ENCODE results near the gene ETV6. TPM values are rescaled to one million over a fixed set of nuclear protein-coding genes. Genes with fewer than 3 reads are reported as not detected.

Gene ETV6
- total RNA-seq, 4 donors from 2014 or later: 7.6 to 45.5 (median 8.2) TPM

- Histone ChIP-seq H3K4me3 (no peak overlapping the region), H3K27ac (no peak overlapping the region), H3K4me1 (no peaks in the 10 kb centered on the region), H3K9me3 (no peaks in the 10 kb centered on the region), H3K27me3 (no peaks in the 10 kb centered on the region), H3K36me3 (no peaks in the 10 kb centered on the region)
- intact Hi-C loops (cut with DNase I; ENCODE audit: low total_unique reads): no loop called here
- DNase-seq: no peak
- TF ChIP-seq, protein P1, sequence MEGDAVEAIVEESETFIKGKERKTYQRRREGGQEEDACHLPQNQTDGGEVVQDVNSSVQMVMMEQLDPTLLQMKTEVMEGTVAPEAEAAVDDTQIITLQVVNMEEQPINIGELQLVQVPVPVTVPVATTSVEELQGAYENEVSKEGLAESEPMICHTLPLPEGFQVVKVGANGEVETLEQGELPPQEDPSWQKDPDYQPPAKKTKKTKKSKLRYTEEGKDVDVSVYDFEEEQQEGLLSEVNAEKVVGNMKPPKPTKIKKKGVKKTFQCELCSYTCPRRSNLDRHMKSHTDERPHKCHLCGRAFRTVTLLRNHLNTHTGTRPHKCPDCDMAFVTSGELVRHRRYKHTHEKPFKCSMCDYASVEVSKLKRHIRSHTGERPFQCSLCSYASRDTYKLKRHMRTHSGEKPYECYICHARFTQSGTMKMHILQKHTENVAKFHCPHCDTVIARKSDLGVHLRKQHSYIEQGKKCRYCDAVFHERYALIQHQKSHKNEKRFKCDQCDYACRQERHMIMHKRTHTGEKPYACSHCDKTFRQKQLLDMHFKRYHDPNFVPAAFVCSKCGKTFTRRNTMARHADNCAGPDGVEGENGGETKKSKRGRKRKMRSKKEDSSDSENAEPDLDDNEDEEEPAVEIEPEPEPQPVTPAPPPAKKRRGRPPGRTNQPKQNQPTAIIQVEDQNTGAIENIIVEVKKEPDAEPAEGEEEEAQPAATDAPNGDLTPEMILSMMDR (IDR thresholded peaks at IDR 0.05): no peak
- no peak for TF ChIP-seq POLR2A (IDR thresholded peaks at IDR 0.05)
Measured at GRCh38 chr12:11916113-11916512, 266.6 kb downstream of the ETV6 start.

- no peak overlapping the region for H3K27ac ChIP-seq
- DNase-seq: no peak
- H3K4me3 ChIP-seq: no peak overlapping the region
- H3K36me3 ChIP-seq: no peaks in the 10 kb centered on the region
- no peak for TF ChIP-seq POLR2A (IDR thresholded peaks at IDR 0.05)
- TF ChIP-seq, protein P1 (IDR thresholded peaks at IDR 0.05): no peak
- H3K4me1 ChIP-seq: no peaks in the 10 kb centered on the region
- intact Hi-C loops (cut with DNase I; ENCODE audit: low total_unique reads): no loop called here
- no peaks in the 10 kb centered on the region for H3K9me3 ChIP-seq
- no peaks in the 10 kb centered on the region for H3K27me3 ChIP-seq
Measured at GRCh38 chr12:11916771-11917170, 267.3 kb downstream of the ETV6 start.

DNA sequence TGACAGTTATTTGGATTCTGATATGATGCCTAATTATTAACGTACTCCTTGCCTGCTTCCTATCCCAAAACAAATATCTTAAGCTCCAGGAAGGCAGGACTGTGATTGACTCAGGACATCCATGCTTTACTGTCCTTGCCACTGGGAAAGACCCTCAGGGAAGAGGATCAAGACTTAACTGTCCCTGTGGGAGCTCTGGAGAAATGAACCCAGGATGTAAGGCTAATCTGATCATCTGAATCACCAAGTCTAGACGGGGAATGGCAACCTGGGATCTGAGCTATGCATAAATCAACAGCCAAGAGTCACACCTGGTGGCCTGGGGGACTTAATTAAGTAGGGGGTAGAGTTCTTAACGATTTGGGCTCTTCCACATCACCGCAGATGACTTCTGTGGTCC, 268.0 kb downstream of the ETV6 start:
- no peaks in the 10 kb centered on the region for H3K4me1 ChIP-seq
- no peaks in the 10 kb centered on the region for H3K9me3 ChIP-seq
- H3K4me3 ChIP-seq: no peak overlapping the region
- DNase-seq: no peak
- no peaks in the 10 kb centered on the region for H3K27me3 ChIP-seq
- no peaks in the 10 kb centered on the region for H3K36me3 ChIP-seq
- intact Hi-C loops (cut with DNase I; ENCODE audit: low total_unique reads): no loop called here
- TF ChIP-seq, protein P1 (IDR thresholded peaks at IDR 0.05): no peak
- TF ChIP-seq POLR2A (IDR thresholded peaks at IDR 0.05): no peak
- H3K27ac ChIP-seq: no peak overlapping the region

DNA sequence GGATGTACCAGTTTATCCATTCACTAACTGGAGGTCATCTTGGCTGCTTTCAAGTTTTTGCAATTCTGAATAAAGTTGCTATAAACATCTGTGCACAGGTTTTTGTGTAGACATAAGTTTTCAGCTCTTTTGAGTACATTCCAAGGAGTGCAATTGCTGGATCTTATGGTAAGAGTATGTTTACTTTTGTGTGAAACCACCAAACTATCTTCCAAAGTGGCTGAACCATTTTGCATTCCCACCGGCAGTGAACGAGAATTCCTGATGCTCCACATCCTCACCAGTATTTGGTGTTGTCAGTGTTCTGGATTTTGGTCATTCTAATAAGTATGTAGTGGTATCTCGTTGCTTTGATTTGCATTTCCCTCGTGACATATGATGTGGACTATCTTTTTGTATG, 270.8 kb downstream of the ETV6 start:
- H3K27me3 ChIP-seq: no peaks in the 10 kb centered on the region
- intact Hi-C loops (cut with DNase I; ENCODE audit: low total_unique reads): no loop called here

DNA sequence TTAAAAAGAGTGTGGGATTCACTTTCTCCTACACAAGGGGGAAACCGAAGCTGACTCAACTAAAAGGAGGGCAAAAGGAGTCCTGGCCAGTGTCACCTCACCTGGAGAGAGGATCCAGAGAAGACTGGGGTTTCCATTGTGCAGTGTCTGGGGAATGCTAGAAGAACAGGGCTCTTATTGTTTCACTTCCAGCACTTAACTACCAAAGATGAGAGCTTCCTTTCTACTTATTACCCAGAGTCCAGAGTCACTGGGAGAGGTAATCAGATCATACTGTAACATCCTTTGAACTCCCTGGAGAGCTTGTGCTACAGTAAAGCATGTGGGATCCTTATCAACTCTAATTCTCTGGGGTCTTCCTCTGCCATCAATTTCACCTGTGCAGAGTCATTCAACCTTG, 272.9 kb downstream of the ETV6 start:
- H3K27me3 ChIP-seq: no peaks in the 10 kb centered on the region
- no peak overlapping the region for H3K4me3 ChIP-seq
- H3K4me1 ChIP-seq: no peaks in the 10 kb centered on the region
- no peaks in the 10 kb centered on the region for H3K9me3 ChIP-seq
- intact Hi-C loops (cut with DNase I; ENCODE audit: low total_unique reads): no loop called here
- H3K36me3 ChIP-seq: no peaks in the 10 kb centered on the region
- TF ChIP-seq, protein P1 (IDR thresholded peaks at IDR 0.05): no peak
- TF ChIP-seq POLR2A (IDR thresholded peaks at IDR 0.05): no peak
- H3K27ac ChIP-seq: no peak overlapping the region
- DNase-seq: no peak

More for the DNA sequence above, 270.8 kb downstream of the ETV6 start:
- TF ChIP-seq, protein P1 (IDR thresholded peaks at IDR 0.05): no peak
- no peak for TF ChIP-seq POLR2A (IDR thresholded peaks at IDR 0.05)
- Histone ChIP-seq H3K9me3 (no peaks in the 10 kb centered on the region), H3K27ac (no peak overlapping the region), H3K36me3 (no peaks in the 10 kb centered on the region), H3K4me1 (no peaks in the 10 kb centered on the region), H3K4me3 (no peak overlapping the region)
- no peak for DNase-seq

Data from uterus (tissue), 4 donors.